Measurements from ENCODE around the gene ARHGAP29. TPM values are rescaled to one million over a fixed set of nuclear protein-coding genes. Genes with fewer than 3 reads are reported as not detected.

The ARHGAP29 gene
- total and polyA plus RNA-seq, 5 experiments from 2014 or later, result not detected

DNA sequence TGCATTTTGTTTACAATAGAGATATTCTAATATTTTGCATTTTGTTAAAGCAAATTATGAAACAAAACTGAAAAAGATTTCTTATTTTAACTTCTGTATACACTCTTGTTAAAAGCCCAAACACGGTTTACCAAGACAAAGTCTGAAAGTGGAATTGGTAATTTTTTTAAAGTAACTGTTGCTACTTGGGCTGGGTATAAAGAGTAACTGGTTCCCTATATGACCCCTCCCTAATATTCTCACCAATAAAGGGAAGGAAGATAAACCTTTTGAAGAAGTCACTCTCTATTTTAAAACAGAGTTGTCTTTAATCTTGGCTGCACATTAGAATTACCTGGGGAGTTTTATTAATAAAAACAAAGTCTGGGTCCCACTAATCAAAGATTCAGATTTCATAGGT is 27.4 kb downstream of the ARHGAP29 start:
- POLR2A ChIA-PET, result no interaction called here
- no peak for DNase-seq
- Mint-ChIP-seq H3K4me1 (no peaks in the 10 kb centered on the region), H3K9me3 (peaks cover 0 to 5% (median 0%) of the 10 kb centered on the region in 9 donors), H3K27ac (no peak overlapping the region), H3K27me3 (peaks cover 10 to 17% (median 14%) of the 10 kb centered on the region in 5 donors), H3K36me3 (peaks cover 0 to 4% (median 0%) of the 10 kb centered on the region in 3 donors), H3K4me3 (no peak overlapping the region)
- ATAC-seq, result no peak

DNA sequence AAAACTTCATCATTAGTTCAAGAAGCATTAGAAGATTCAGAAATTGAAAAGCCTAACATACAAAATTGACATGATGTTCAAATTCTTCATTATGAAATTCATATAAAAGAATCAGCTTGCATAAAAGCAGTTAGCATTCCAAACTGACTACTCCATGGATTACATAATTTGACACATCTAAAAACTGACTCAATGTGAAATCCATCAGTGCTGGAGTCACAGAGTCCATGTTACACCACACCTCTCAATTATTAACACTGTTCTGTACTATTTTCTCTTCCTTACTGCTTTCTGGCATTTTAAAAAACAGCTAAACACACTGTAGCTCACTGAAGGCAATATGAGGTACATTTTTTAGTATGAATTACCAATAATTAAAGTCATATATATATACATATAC is 28.0 kb downstream of the ARHGAP29 start:
- Mint-ChIP-seq H3K27me3 (peaks cover 6 to 15% (median 12%) of the 10 kb centered on the region in 5 donors), H3K36me3 (peaks cover 0 to 4% (median 0%) of the 10 kb centered on the region in 3 donors), H3K4me3 (no peak overlapping the region), H3K9me3 (peaks cover 0 to 5% (median 0%) of the 10 kb centered on the region in 9 donors), H3K4me1 (no peaks in the 10 kb centered on the region), H3K27ac (no peak overlapping the region)
- DNase-seq, result no peak
- no peak for ATAC-seq
- POLR2A ChIA-PET, result no interaction called here

DNA sequence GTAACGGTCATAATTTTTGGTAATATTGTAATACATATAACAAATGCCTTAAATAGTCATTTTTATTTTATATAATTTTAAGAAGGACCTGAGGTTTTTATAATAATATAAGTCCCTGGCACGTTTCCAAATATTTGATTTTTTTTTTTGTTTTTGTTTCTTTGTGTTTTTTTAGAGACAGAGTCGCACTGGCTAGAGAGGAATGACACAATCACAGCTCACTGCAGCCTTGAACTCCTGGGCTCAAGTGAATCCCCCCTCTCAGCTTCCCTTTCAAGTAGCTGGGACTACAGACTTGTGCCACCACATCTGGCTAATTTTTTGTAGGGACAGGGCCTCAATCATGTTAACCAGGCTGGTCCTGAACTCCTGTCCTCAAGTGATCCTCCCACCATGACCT is 29.7 kb downstream of the ARHGAP29 start:
- no peak overlapping the region for H3K27ac Mint-ChIP-seq

DNA sequence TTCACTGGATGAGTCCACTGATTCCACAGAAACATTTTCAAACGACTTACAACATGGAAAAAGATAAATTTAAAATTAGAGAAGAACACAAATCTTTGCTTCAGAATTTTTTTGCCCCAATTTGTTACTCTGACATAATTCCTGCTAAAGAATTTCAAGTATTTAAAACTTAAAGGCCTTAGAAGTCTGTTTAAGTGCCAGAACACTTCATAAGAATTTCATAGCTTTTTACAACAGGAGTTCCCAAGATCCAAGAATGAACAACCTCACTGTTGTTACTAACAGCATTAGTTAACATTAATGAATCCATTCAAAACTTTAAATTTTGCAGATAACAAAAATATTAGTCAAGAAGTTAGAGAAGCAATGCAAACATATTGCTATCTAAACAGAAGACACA is 31.7 kb downstream of the ARHGAP29 start:
- Mint-ChIP-seq H3K27me3 (peaks cover 0 to 10% (median 7%) of the 10 kb centered on the region in 5 donors), H3K4me3 (no peak overlapping the region), H3K27ac (no peak overlapping the region), H3K36me3 (peaks cover 0 to 4% (median 0%) of the 10 kb centered on the region in 3 donors), H3K4me1 (no peaks in the 10 kb centered on the region), H3K9me3 (peaks cover 0 to 5% (median 0%) of the 10 kb centered on the region in 9 donors)
- ATAC-seq (no peak), DNase-seq (no peak)
- POLR2A ChIA-PET, result no interaction called here

More for the DNA sequence above, 29.7 kb downstream of the ARHGAP29 start:
- Mint-ChIP-seq H3K4me3 (no peak overlapping the region), H3K9me3 (peaks cover 0 to 5% (median 0%) of the 10 kb centered on the region in 9 donors), H3K27me3 (peaks cover 0 to 9% (median 5%) of the 10 kb centered on the region in 5 donors), H3K36me3 (peaks cover 0 to 4% (median 0%) of the 10 kb centered on the region in 3 donors), H3K4me1 (no peaks in the 10 kb centered on the region)
- POLR2A ChIA-PET, result no interaction called here
- no peak for ATAC-seq
- DNase-seq, result no peak

DNA sequence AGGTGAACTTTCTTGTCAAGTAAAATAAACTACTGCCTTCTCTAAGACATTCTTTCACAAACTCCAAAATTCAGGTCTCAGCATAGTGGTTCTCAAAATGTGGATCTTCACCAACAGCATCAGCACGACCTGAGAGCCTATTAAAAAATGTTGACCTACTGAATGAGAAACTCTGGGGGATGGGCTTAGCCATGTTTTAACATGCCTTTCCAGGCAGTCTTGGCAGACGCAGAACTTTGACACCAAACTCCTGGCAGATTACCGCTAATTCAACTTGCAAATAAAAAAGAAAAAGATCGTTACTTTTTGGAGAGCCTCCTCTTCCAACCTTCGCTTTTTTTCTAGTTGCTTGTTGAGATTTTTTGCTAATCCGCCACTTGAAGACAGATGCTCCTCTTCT is 35.1 kb downstream of the ARHGAP29 start:
- Mint-ChIP-seq H3K27me3 (peaks cover 3 to 18% (median 9%) of the 10 kb centered on the region in 5 donors), H3K27ac (no peak overlapping the region), H3K4me3 (no peak overlapping the region), H3K9me3 (no peaks in the 10 kb centered on the region), H3K4me1 (no peaks in the 10 kb centered on the region), H3K36me3 (no peaks in the 10 kb centered on the region)
- POLR2A ChIA-PET, result no interaction called here
- no peak for ATAC-seq
- DNase-seq, result no peak

DNA sequence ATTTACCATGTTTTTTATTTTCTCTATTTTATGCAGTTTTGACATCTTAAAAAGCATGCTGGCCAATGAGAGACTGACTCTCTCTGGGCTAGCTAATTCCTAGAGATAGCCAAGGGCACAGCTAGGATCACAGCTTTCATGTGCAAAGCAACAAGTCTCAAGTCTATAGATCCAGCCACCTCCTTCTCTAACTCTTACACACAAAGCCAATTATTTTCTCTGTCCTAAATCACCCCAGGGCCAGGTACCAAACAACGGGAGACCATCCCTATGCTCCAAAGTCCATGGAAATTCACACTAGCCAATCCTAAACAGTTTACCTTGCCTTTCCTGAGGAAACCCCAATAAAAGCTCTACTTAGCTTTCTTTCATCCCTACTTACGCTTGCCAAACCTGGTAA is 38.0 kb downstream of the ARHGAP29 start:
- H3K27me3 Mint-ChIP-seq, result peaks cover 3 to 25% (median 10%) of the 10 kb centered on the region in 5 donors
- POLR2A ChIA-PET, result no interaction called here
- no peaks in the 10 kb centered on the region for H3K36me3 Mint-ChIP-seq
- DNase-seq, result no peak
- no peak for ATAC-seq
- H3K4me3 Mint-ChIP-seq, result no peak overlapping the region
- H3K27ac Mint-ChIP-seq, result no peak overlapping the region
- no peaks in the 10 kb centered on the region for H3K9me3 Mint-ChIP-seq
- H3K4me1 Mint-ChIP-seq, result no peaks in the 10 kb centered on the region

DNA sequence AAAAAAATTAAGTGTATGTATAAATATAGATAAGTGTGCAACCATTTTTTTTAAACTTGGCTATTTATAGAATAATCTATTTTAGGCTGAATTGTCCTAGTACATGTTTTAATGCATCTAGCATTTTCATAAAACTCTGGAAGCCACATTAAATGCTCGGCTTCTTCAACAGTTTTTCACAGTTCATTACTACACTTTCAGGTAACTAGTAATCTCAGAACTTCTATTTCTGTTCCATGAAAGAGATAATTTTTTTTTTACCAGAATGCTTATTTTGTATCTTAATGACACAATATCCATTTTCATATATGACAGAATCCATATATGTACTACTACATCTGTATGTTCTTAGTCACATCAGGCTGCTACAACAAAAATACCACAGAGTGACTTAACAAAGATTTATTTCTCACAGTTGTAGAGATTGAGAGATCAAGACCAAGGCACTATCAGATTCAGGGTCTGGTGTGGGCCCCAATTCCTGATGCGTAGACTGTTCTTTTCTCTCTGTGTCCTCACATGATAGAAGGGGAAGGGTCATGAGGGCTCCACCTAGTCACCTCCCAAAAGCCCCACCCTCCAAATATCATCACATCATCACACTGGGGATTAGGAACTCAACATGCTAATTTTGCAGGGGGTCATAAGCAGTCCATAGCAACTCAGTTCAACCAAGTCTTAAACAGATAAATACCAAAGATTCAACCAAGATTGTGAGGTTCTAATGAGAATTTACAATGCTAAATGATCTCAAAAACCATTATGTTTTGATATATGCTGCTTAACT is 43.1 kb downstream of the ARHGAP29 start:
- H3K27me3 Mint-ChIP-seq, result peaks cover 7 to 21% (median 9%) of the 10 kb centered on the region in 5 donors
- POLR2A ChIA-PET, result no interaction called here
- ATAC-seq (no peak), DNase-seq (no peak)
- no peak overlapping the region for H3K4me3 Mint-ChIP-seq
- peak overlapping the region in 1 of 10 donors; percentile 7 for H3K27ac Mint-ChIP-seq
- no peaks in the 10 kb centered on the region for H3K4me1 Mint-ChIP-seq
- H3K9me3 Mint-ChIP-seq, result no peaks in the 10 kb centered on the region
- H3K36me3 Mint-ChIP-seq, result no peaks in the 10 kb centered on the region

DNA sequence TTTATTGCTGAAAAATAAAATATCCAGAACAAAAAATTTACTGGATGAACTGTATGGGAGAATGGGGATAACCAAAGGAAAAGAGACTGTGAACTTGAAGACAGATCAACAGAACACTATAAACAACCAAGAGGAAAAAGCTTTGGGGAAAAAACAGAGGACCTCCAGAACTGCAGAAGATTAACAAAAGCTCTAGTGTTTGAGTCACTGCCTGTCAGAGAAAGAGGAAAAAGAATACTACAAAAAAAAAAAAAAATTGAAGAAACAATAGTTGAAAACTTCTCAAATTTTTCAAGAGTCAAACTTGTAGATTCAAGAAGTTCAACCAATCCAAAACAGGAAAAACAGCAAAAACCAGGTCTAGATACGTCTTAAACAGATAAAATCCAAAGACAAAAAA is 44.3 kb downstream of the ARHGAP29 start:
- Mint-ChIP-seq H3K4me1 (no peaks in the 10 kb centered on the region), H3K4me3 (no peak overlapping the region), H3K27ac (no peak overlapping the region), H3K36me3 (no peaks in the 10 kb centered on the region), H3K27me3 (peaks cover 9 to 21% (median 11%) of the 10 kb centered on the region in 5 donors), H3K9me3 (no peaks in the 10 kb centered on the region)
- DNase-seq, result no peak
- ATAC-seq, result no peak
- POLR2A ChIA-PET, result no interaction called here

DNA sequence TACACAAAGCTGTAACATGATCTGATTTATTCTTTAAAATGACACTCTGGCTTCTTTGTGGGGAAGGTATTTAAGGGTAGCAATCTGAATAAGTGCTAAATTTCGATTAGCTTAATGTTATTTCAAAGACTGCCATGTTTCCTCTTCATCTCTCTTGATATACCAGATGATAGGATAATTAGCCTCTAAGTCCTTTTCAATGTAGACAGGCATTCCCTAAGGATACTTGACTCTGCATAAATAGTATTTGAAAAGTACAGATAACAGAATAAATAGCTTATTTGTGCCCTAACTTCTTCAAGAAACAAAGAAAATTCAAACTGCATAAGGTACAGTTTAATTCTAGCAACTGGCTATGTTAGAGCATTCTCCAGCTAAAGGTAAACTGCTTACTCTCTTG is 46.2 kb downstream of the ARHGAP29 start:
- POLR2A ChIA-PET, result no interaction called here
- H3K27me3 Mint-ChIP-seq, result peaks cover 7 to 13% (median 12%) of the 10 kb centered on the region in 5 donors
- no peaks in the 10 kb centered on the region for H3K4me1 Mint-ChIP-seq
- ATAC-seq (no peak), DNase-seq (no peak)
- no peaks in the 10 kb centered on the region for H3K36me3 Mint-ChIP-seq
- H3K9me3 Mint-ChIP-seq, result no peaks in the 10 kb centered on the region
- no peak overlapping the region for H3K4me3 Mint-ChIP-seq
- H3K27ac Mint-ChIP-seq, result no peak overlapping the region

DNA sequence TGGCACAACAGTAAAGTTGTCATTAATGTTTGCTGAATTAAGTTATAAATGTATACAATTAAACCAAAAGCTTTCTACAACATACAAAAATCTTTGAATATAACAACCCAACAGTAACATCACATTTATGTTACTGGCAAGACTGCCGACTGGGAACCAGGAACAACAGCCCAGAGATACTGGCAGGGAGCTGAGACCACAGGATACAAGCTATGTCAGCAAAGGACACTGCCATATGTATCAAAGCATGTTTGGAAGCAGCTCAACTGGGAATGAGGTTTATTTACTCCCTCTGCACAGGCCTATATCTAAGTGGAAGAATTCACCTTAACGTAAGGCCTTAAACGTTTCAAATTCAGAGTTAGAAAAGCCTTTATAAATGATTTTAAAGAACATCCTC is 50.4 kb downstream of the ARHGAP29 start:
- Mint-ChIP-seq H3K36me3 (no peaks in the 10 kb centered on the region), H3K4me3 (no peak overlapping the region), H3K27me3 (peaks cover 3 to 11% (median 8%) of the 10 kb centered on the region in 5 donors), H3K4me1 (no peaks in the 10 kb centered on the region), H3K27ac (no peak overlapping the region), H3K9me3 (no peaks in the 10 kb centered on the region)
- ATAC-seq, result no peak
- no peak for DNase-seq
- POLR2A ChIA-PET, result no interaction called here

DNA sequence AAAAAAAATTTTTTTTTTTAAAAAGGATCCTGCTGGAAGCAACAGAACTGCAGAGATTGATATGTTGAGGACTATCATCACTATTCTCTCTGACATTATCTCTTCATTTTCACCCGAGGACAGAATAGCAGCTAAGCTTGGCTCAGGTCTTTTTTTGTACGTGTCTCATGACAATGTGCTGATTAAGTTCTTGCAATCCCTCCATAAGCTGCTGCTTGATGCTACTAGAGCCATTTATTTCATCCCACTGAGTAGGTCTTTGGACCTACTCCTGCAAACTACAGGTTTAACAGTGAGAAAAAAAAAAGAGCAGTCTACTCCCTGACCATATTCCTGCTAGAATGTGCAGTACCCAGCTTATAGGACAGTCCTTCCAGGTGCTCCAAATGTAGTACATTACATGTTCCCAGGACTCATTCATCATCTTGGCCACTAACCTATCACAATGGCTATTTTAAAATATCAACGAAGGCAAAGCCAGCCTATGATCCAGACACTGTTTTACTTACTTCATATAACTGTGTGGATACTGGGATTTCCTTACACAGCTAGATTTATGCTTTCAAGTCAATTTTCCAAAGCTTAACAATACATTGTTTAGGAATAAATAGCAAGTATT is 54.1 kb downstream of the ARHGAP29 start:
- Mint-ChIP-seq H3K36me3 (no peaks in the 10 kb centered on the region), H3K27me3 (peaks cover 9 to 34% (median 12%) of the 10 kb centered on the region in 5 donors), H3K9me3 (no peaks in the 10 kb centered on the region), H3K4me3 (no peak overlapping the region), H3K27ac (no peak overlapping the region), H3K4me1 (no peaks in the 10 kb centered on the region)
- POLR2A ChIA-PET, result no interaction called here
- ATAC-seq, result no peak
- DNase-seq, result no peak

DNA sequence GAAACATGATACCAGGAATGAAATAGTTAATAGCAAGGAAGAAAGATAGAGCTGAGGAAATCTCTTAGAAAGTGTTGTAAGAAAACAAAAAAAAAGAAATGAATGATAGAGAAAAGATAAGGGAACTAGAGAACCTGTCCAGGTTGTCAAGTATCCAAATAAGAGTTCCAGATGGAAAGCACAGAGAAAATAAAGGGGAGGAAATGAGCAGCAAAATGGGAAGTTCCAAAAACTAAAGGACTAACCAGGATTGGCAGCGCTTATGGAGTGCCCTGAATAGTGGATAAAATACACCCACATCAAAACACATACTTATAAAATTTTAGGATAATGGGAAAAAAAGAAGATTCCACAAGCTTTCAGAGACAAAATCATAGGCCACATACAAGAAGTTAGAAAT is 55.2 kb downstream of the ARHGAP29 start:
- Mint-ChIP-seq H3K4me1 (no peaks in the 10 kb centered on the region), H3K27ac (no peak overlapping the region), H3K4me3 (no peak overlapping the region), H3K9me3 (no peaks in the 10 kb centered on the region), H3K27me3 (peaks cover 8 to 35% (median 13%) of the 10 kb centered on the region in 5 donors), H3K36me3 (no peaks in the 10 kb centered on the region)
- DNase-seq, result no peak
- no peak for ATAC-seq
- POLR2A ChIA-PET, result no interaction called here

DNA sequence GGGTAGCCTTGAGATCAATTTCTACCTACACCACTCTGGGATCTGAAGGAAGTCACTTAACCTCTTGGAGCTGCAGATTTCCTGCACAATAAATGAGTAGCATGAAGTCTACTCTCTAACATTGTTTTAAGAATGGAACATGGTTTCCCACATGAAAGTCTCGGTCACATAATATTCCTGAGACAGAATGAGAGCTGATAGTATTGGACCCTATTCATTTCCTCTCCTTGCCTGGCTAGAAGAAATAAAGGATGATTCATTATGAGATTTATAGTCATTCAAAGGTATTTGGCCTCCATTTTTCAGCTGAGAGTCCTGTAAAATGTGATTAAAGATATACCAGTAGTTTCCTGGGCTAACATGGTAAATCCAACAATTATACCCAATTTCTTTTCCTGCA is 56.7 kb downstream of the ARHGAP29 start:
- Mint-ChIP-seq H3K9me3 (no peaks in the 10 kb centered on the region), H3K36me3 (no peaks in the 10 kb centered on the region), H3K4me1 (no peaks in the 10 kb centered on the region), H3K27me3 (peaks cover 8 to 37% (median 13%) of the 10 kb centered on the region in 5 donors), H3K27ac (no peak overlapping the region), H3K4me3 (no peak overlapping the region)
- POLR2A ChIA-PET, result no interaction called here
- DNase-seq, result no peak
- no peak for ATAC-seq

Measured in naive thymus-derived CD8-positive, alpha-beta T cell (primary cell).